ENCODE measurements around the gene PRKAA2. TPM values are rescaled to one million over a fixed set of nuclear protein-coding genes. Genes with fewer than 3 reads are reported as not detected.

PRKAA2 gene
- total and polyA plus RNA-seq, 7 experiments from 2014 or later: not detected

- H3K9me3 Mint-ChIP-seq: peaks cover 0 to 12% (median 2%) of the 10 kb centered on the region in 11 donors
- Histone ChIP-seq H3K4me3 (ENCODE audit: low read length) (no peak overlapping the region), H3K9me3 (ENCODE audit: control insufficient read depth in 2 of 3, low read length in 3 of 3) (no peaks in the 10 kb centered on the region), H3K4me1 (ENCODE audit: control insufficient read depth in 2 of 2, insufficient read depth in 2 of 2, low read length in 2 of 2) (no peaks in the 10 kb centered on the region), H3K27ac (ENCODE audit: low read depth, low read length) (no peak overlapping the region), H3K27me3 (ENCODE audit: control insufficient read depth in 2 of 2, insufficient read depth in 2 of 2, low read length in 2 of 2) (no peaks in the 10 kb centered on the region), H3K36me3 (ENCODE audit: control insufficient read depth in 2 of 3, insufficient read depth in 3 of 3, low read length in 3 of 3) (no peaks in the 10 kb centered on the region)
- intact Hi-C loops (cut with micrococcal nuclease): no loop called here
- peaks cover 0 to 4% (median 0%) of the 10 kb centered on the region in 5 donors for H3K36me3 Mint-ChIP-seq
- peaks cover 2 to 44% (median 25%) of the 10 kb centered on the region in 5 donors for H3K27me3 Mint-ChIP-seq
- ATAC-seq (no peak), DNase-seq (no peak)
- no peak overlapping the region for H3K27ac Mint-ChIP-seq
- ChIA-PET CTCF (no interaction called here), POLR2A (no interaction called here)
- no peak overlapping the region for H3K4me3 Mint-ChIP-seq
- H3K4me1 Mint-ChIP-seq: no peaks in the 10 kb centered on the region
Measured at GRCh38 chr1:56726706-56727105, 81.6 kb downstream of the PRKAA2 start.

GRCh38 chr1:56728964-56729363, 83.8 kb downstream of the PRKAA2 start:
- peaks cover 2 to 54% (median 30%) of the 10 kb centered on the region in 5 donors for H3K27me3 Mint-ChIP-seq
- ATAC-seq (no peak), DNase-seq (no peak)
- ChIA-PET CTCF (no interaction called here), POLR2A (no interaction called here)
- H3K4me1 Mint-ChIP-seq: no peaks in the 10 kb centered on the region
- peaks cover 0 to 19% (median 3%) of the 10 kb centered on the region in 11 donors for H3K9me3 Mint-ChIP-seq
- Histone ChIP-seq H3K4me3 (ENCODE audit: low read length) (no peak overlapping the region), H3K36me3 (ENCODE audit: control insufficient read depth in 2 of 3, insufficient read depth in 3 of 3, low read length in 3 of 3) (no peaks in the 10 kb centered on the region), H3K27ac (ENCODE audit: low read depth, low read length) (no peak overlapping the region), H3K4me1 (ENCODE audit: control insufficient read depth in 2 of 2, insufficient read depth in 2 of 2, low read length in 2 of 2) (no peaks in the 10 kb centered on the region), H3K27me3 (ENCODE audit: control insufficient read depth in 2 of 2, insufficient read depth in 2 of 2, low read length in 2 of 2) (no peaks in the 10 kb centered on the region), H3K9me3 (ENCODE audit: control insufficient read depth in 2 of 3, low read length in 3 of 3) (no peaks in the 10 kb centered on the region)
- no peak overlapping the region for H3K4me3 Mint-ChIP-seq
- intact Hi-C loops (cut with micrococcal nuclease): no loop called here
- no peak overlapping the region for H3K27ac Mint-ChIP-seq
- H3K36me3 Mint-ChIP-seq: peaks cover 0 to 4% (median 0%) of the 10 kb centered on the region in 5 donors

GRCh38 chr1:56745231-56745630, 100.1 kb downstream of the PRKAA2 start:
- peaks cover 0 to 6% (median 0%) of the 10 kb centered on the region in 11 donors for H3K9me3 Mint-ChIP-seq
- H3K4me1 Mint-ChIP-seq: no peaks in the 10 kb centered on the region
- no peak overlapping the region for H3K4me3 Mint-ChIP-seq
- ChIA-PET CTCF (no interaction called here), POLR2A (no interaction called here)
- intact Hi-C loops (cut with micrococcal nuclease): no loop called here
- no peak overlapping the region for H3K27ac Mint-ChIP-seq
- ATAC-seq: no peak
- H3K27me3 Mint-ChIP-seq: peaks cover 0 to 17% (median 0%) of the 10 kb centered on the region in 5 donors
- no peaks in the 10 kb centered on the region for H3K36me3 Mint-ChIP-seq
- no peaks in the 10 kb centered on the region for H3K4me1 ChIP-seq (ENCODE audit: control insufficient read depth in 2 of 2, insufficient read depth in 2 of 2, low read length in 2 of 2)
- H3K4me3 ChIP-seq (ENCODE audit: low read length): no peak overlapping the region
- no peaks in the 10 kb centered on the region for H3K27me3 ChIP-seq (ENCODE audit: control insufficient read depth in 2 of 2, insufficient read depth in 2 of 2, low read length in 2 of 2)
- no peak for DNase-seq
- no peaks in the 10 kb centered on the region for H3K36me3 ChIP-seq (ENCODE audit: control insufficient read depth in 2 of 3, insufficient read depth in 3 of 3, low read length in 3 of 3)
- no peaks in the 10 kb centered on the region for H3K9me3 ChIP-seq (ENCODE audit: control insufficient read depth in 2 of 3, low read length in 3 of 3)
- no peak overlapping the region for H3K27ac ChIP-seq (ENCODE audit: low read depth, low read length)

- peaks cover 0 to 2% (median 0%) of the 10 kb centered on the region in 11 donors for H3K9me3 Mint-ChIP-seq
- H3K27ac ChIP-seq (ENCODE audit: low read depth, low read length): no peak overlapping the region
- POLR2A ChIA-PET: no interaction called here
- CTCF ChIA-PET: no interaction called here
- H3K4me1 ChIP-seq (ENCODE audit: control insufficient read depth in 2 of 2, insufficient read depth in 2 of 2, low read length in 2 of 2): no peaks in the 10 kb centered on the region
- no peaks in the 10 kb centered on the region for H3K36me3 Mint-ChIP-seq
- H3K27me3 ChIP-seq (ENCODE audit: control insufficient read depth in 2 of 2, insufficient read depth in 2 of 2, low read length in 2 of 2): no peaks in the 10 kb centered on the region
- H3K27ac Mint-ChIP-seq: no peak overlapping the region
- ATAC-seq (no peak), DNase-seq (no peak)
- intact Hi-C loops (cut with micrococcal nuclease): no loop called here
- H3K4me3 Mint-ChIP-seq: no peak overlapping the region
- H3K9me3 ChIP-seq (ENCODE audit: control insufficient read depth in 2 of 3, low read length in 3 of 3): no peaks in the 10 kb centered on the region
- H3K4me3 ChIP-seq (ENCODE audit: low read length): no peak overlapping the region
- H3K27me3 Mint-ChIP-seq: peaks cover 0 to 41% (median 31%) of the 10 kb centered on the region in 5 donors
- no peaks in the 10 kb centered on the region for H3K36me3 ChIP-seq (ENCODE audit: control insufficient read depth in 2 of 3, insufficient read depth in 3 of 3, low read length in 3 of 3)
- H3K4me1 Mint-ChIP-seq: peaks cover 0 to 3% (median 0%) of the 10 kb centered on the region in 7 donors
Measured at GRCh38 chr1:56754708-56755479, 109.8 kb downstream of the PRKAA2 start.

- H3K4me1 ChIP-seq (ENCODE audit: control insufficient read depth in 2 of 2, insufficient read depth in 2 of 2, low read length in 2 of 2): no peaks in the 10 kb centered on the region
- H3K36me3 ChIP-seq (ENCODE audit: control insufficient read depth in 2 of 3, insufficient read depth in 3 of 3, low read length in 3 of 3): no peaks in the 10 kb centered on the region
- no peak for ATAC-seq
- H3K27me3 Mint-ChIP-seq: peaks cover 0 to 41% (median 31%) of the 10 kb centered on the region in 5 donors
- H3K27ac Mint-ChIP-seq: no peak overlapping the region
- no peak overlapping the region for H3K4me3 ChIP-seq (ENCODE audit: low read length)
- no peak overlapping the region for H3K27ac ChIP-seq (ENCODE audit: low read depth, low read length)
- no peak for DNase-seq
- ChIA-PET CTCF (no interaction called here), POLR2A (no interaction called here)
- H3K36me3 Mint-ChIP-seq: no peaks in the 10 kb centered on the region
- H3K4me3 Mint-ChIP-seq: no peak overlapping the region
- peaks cover 0 to 2% (median 0%) of the 10 kb centered on the region in 11 donors for H3K9me3 Mint-ChIP-seq
- intact Hi-C loops (cut with micrococcal nuclease): no loop called here
- peaks cover 0 to 3% (median 0%) of the 10 kb centered on the region in 7 donors for H3K4me1 Mint-ChIP-seq
- H3K27me3 ChIP-seq (ENCODE audit: control insufficient read depth in 2 of 2, insufficient read depth in 2 of 2, low read length in 2 of 2): no peaks in the 10 kb centered on the region
- H3K9me3 ChIP-seq (ENCODE audit: control insufficient read depth in 2 of 3, low read length in 3 of 3): no peaks in the 10 kb centered on the region
Measured at GRCh38 chr1:56755911-56756310, 110.8 kb downstream of the PRKAA2 start.

GRCh38 chr1:56758135-56758534, 113.0 kb downstream of the PRKAA2 start:
- Histone ChIP-seq H3K4me1 (ENCODE audit: control insufficient read depth in 2 of 2, insufficient read depth in 2 of 2, low read length in 2 of 2) (no peaks in the 10 kb centered on the region), H3K36me3 (ENCODE audit: control insufficient read depth in 2 of 3, insufficient read depth in 3 of 3, low read length in 3 of 3) (no peaks in the 10 kb centered on the region), H3K27me3 (ENCODE audit: control insufficient read depth in 2 of 2, insufficient read depth in 2 of 2, low read length in 2 of 2) (no peaks in the 10 kb centered on the region), H3K27ac (ENCODE audit: low read depth, low read length) (no peak overlapping the region), H3K4me3 (ENCODE audit: low read length) (no peak overlapping the region), H3K9me3 (ENCODE audit: control insufficient read depth in 2 of 3, low read length in 3 of 3) (no peaks in the 10 kb centered on the region)
- intact Hi-C loops (cut with micrococcal nuclease): no loop called here
- Mint-ChIP-seq H3K4me1 (peaks cover 0 to 3% (median 0%) of the 10 kb centered on the region in 7 donors), H3K36me3 (no peaks in the 10 kb centered on the region), H3K27me3 (peaks cover 0 to 25% (median 21%) of the 10 kb centered on the region in 5 donors), H3K9me3 (no peaks in the 10 kb centered on the region), H3K27ac (no peak overlapping the region), H3K4me3 (no peak overlapping the region)
- DNase-seq (no peak), ATAC-seq (no peak)
- ChIA-PET POLR2A (no interaction called here), CTCF (no interaction called here)

GRCh38 chr1:56758794-56759193, 113.7 kb downstream of the PRKAA2 start:
- H3K4me3 Mint-ChIP-seq: no peak overlapping the region
- no peaks in the 10 kb centered on the region for H3K9me3 Mint-ChIP-seq
- no peak for ATAC-seq
- H3K4me1 Mint-ChIP-seq: peaks cover 0 to 3% (median 0%) of the 10 kb centered on the region in 7 donors
- no peak overlapping the region for H3K4me3 ChIP-seq (ENCODE audit: low read length)
- no peaks in the 10 kb centered on the region for H3K4me1 ChIP-seq (ENCODE audit: control insufficient read depth in 2 of 2, insufficient read depth in 2 of 2, low read length in 2 of 2)
- no peaks in the 10 kb centered on the region for H3K27me3 ChIP-seq (ENCODE audit: control insufficient read depth in 2 of 2, insufficient read depth in 2 of 2, low read length in 2 of 2)
- no peak overlapping the region for H3K27ac Mint-ChIP-seq
- peaks cover 0 to 24% (median 21%) of the 10 kb centered on the region in 5 donors for H3K27me3 Mint-ChIP-seq
- POLR2A ChIA-PET: no interaction called here
- H3K36me3 ChIP-seq (ENCODE audit: control insufficient read depth in 2 of 3, insufficient read depth in 3 of 3, low read length in 3 of 3): no peaks in the 10 kb centered on the region
- CTCF ChIA-PET: no interaction called here
- no peak overlapping the region for H3K27ac ChIP-seq (ENCODE audit: low read depth, low read length)
- intact Hi-C loops (cut with micrococcal nuclease): no loop called here
- H3K9me3 ChIP-seq (ENCODE audit: control insufficient read depth in 2 of 3, low read length in 3 of 3): no peaks in the 10 kb centered on the region
- H3K36me3 Mint-ChIP-seq: no peaks in the 10 kb centered on the region
- no peak for DNase-seq

All from naive thymus-derived CD4-positive, alpha-beta T cell (primary cell).